Parietal lobe (tissue), 1 donor: ENCODE results near the gene NPIPA2. TPM values are rescaled to one million over a fixed set of nuclear protein-coding genes. Genes with fewer than 3 reads are reported as not detected.

Source experiments
- total RNA-seq: library from RNA; depleted of rRNA; stranded (reverse); fragments of >200 nt; gene quantifications from one replicate; pipeline ENCODE4 v1.2.3, GENCODE V29; 2014

Gene NPIPA2
- 3.8 TPM for total RNA-seq

GRCh38 chr16:14742273-14743128 lies at the start of gene NPIPA2:
NPIPA2 (plus strand) TSS chr16:14742533; CDS start chr16:14748066, 5,533 bp downstream.

GRCh38 chr16:14694129-14694528 lies 48.2 kb upstream of the NPIPA2 start, which contains the start of gene PLA2G10:
PLA2G10 (minus strand) TSS chr16:14694308; CDS start chr16:14694229, 79 bp downstream.

GRCh38 chr16:14703156-14704011 lies 38.9 kb upstream of the NPIPA2 start, which contains the start of gene NPIPA3:
NPIPA3 (plus strand) TSS chr16:14703411; CDS start chr16:14708944, 5,533 bp downstream.

Other genes starting within 250 kb of the NPIPA2 start
- 28.5 TPM for gene PARN, start 112.3 kb upstream of the NPIPA2 start, total RNA-seq
- 63.5 TPM for gene BFAR, start 109.6 kb upstream of the NPIPA2 start, total RNA-seq
- not detected for gene PLA2G10, start 48.2 kb upstream of the NPIPA2 start, total RNA-seq
- gene NPIPA3, start 39.1 kb upstream of the NPIPA2 start, total RNA-seq, result 3.8 TPM
- gene NOMO1, start 91.2 kb downstream of the NPIPA2 start, total RNA-seq, result 94.8 TPM
- gene NPIPA1, start 194.9 kb downstream of the NPIPA2 start, total RNA-seq, result 211 TPM
- gene PDXDC1, start 232.5 kb downstream of the NPIPA2 start, total RNA-seq, result 62.3 TPM